Cardiac muscle cell (in vitro differentiated cells and primary cell): ENCODE measurements around the gene TRAFD1. TPM values are rescaled to one million over a fixed set of nuclear protein-coding genes. Genes with fewer than 3 reads are reported as not detected.

Experiments
- DNase-seq, 2 donors: peaks; one replicate each; pipeline versions ENCODE4 v3.0.0 to v3.0.0-alpha.2; 2010 to 2017; ENCODE audit warnings: low read depth in 1 of 2, low spot score in 1 of 2
- H3K27ac ChIP-seq: fragments of 200-600 bp; sonication (generic); 2 replicates; pipeline ENCODE4 v1.5.1; 2016
- H3K27me3 ChIP-seq: fragments of 200-600 bp; sonication (generic); 2 replicates; pipeline ENCODE4 v1.6.0; 2016; ENCODE audit warnings: control low read depth
- H3K36me3 ChIP-seq: fragments of 200-600 bp; sonication (generic); 2 replicates; pipeline ENCODE4 v1.5.1; 2016; ENCODE audit warnings: control low read depth
- H3K4me1 ChIP-seq: fragments of 200-600 bp; sonication (generic); 2 replicates; pipeline ENCODE4 v1.8.1; 2017; ENCODE audit warnings: low read depth, mild to moderate bottlenecking, mixed run types
- H3K4me3 ChIP-seq: fragments of 200-600 bp; sonication (generic); 2 replicates; pipeline ENCODE4 v1.5.1; 2016; ENCODE audit warnings: mild to moderate bottlenecking
- H3K9me3 ChIP-seq: fragments of 200-600 bp; sonication (generic); 2 replicates; pipeline ENCODE4 v1.5.1; 2017; ENCODE audit warnings: low read depth, mild to moderate bottlenecking, control low read depth
- CTCF ChIP-seq: IDR thresholded peaks from 2 replicates; pipeline ENCODE4 v1.5.1; 2012; ENCODE audit warnings: low read depth, mild to moderate bottlenecking, low read length
- polyA plus RNA-seq: library from polyadenylated mRNA; unstranded; fragments of >200 nt; fragmentation: Nextera tagmentation; extraction: Ambion mirVana; gene quantifications from 2 replicates; pipeline ENCODE4 v1.2.1, GENCODE V29; 2016
- total RNA-seq: library from RNA; depleted of rRNA; stranded (reverse); fragments of >200 nt; gene quantifications from 2 replicates; pipeline ENCODE4 v1.2.3, GENCODE V29; 2016

TRAFD1 gene
- total and polyA plus RNA-seq, 2 experiments from 2014 or later = 41.3 to 60.6 TPM

GRCh38 chr12:112167718-112168525 lies 42.6 kb downstream of the TRAFD1 start:
- H3K36me3 ChIP-seq = peaks cover 18% of the 10 kb centered on the region
- DNase-seq = no peak
- H3K27me3 ChIP-seq = no peaks in the 10 kb centered on the region
- H3K9me3 ChIP-seq = no peaks in the 10 kb centered on the region
- TF ChIP-seq CTCF = no peak
- no peak overlapping the region for H3K27ac ChIP-seq
- no peak overlapping the region for H3K4me3 ChIP-seq
- H3K4me1 ChIP-seq = no peaks in the 10 kb centered on the region

GRCh38 chr12:112168561-112168971 lies 43.2 kb downstream of the TRAFD1 start:
- Histone ChIP-seq H3K27me3 (no peaks in the 10 kb centered on the region), H3K27ac (no peak overlapping the region), H3K36me3 (peaks cover 13% of the 10 kb centered on the region), H3K9me3 (no peaks in the 10 kb centered on the region), H3K4me3 (no peak overlapping the region), H3K4me1 (no peaks in the 10 kb centered on the region)
- no peak for TF ChIP-seq CTCF
- no peak for DNase-seq

GRCh38 chr12:112169161-112169872 lies 44.0 kb downstream of the TRAFD1 start:
- TF ChIP-seq CTCF = no peak
- no peak for DNase-seq
- Histone ChIP-seq H3K36me3 (peaks cover 13% of the 10 kb centered on the region), H3K27ac (no peak overlapping the region), H3K27me3 (no peaks in the 10 kb centered on the region), H3K4me1 (no peaks in the 10 kb centered on the region), H3K9me3 (no peaks in the 10 kb centered on the region), H3K4me3 (no peak overlapping the region)

- Histone ChIP-seq H3K4me1 (no peaks in the 10 kb centered on the region), H3K27me3 (no peaks in the 10 kb centered on the region), H3K27ac (peak overlapping the region; percentile 3), H3K36me3 (peaks cover 19% of the 10 kb centered on the region), H3K9me3 (no peaks in the 10 kb centered on the region), H3K4me3 (no peak overlapping the region)
- no peak for DNase-seq
- TF ChIP-seq CTCF = no peak
Observed at GRCh38 chr12:112169966-112170365, 44.6 kb downstream of the TRAFD1 start.

GRCh38 chr12:112170376-112170775 lies 45.0 kb downstream of the TRAFD1 start:
- H3K27me3 ChIP-seq = no peaks in the 10 kb centered on the region
- peak overlapping the region; percentile 3 for H3K27ac ChIP-seq
- H3K4me3 ChIP-seq = no peak overlapping the region
- H3K9me3 ChIP-seq = no peaks in the 10 kb centered on the region
- peaks cover 22% of the 10 kb centered on the region for H3K36me3 ChIP-seq
- DNase-seq = peak in 1 of 2 donors; percentile 35
- H3K4me1 ChIP-seq = no peaks in the 10 kb centered on the region
- peak; percentile 56 for TF ChIP-seq CTCF
